Neural progenitor cell (in vitro differentiated cells): ENCODE data around the gene OTX1. TPM values are rescaled to one million over a fixed set of nuclear protein-coding genes. Genes with fewer than 3 reads are reported as not detected.
A peak's percentile ranks its signal among the peaks of the same experiment; 100 is the strongest.

Source experiments
- DNase-seq: peaks from one replicate; pipeline ENCODE4 v3.0.0-alpha.2; 2016; ENCODE audit warnings: low spot score
- H2AFZ ChIP-seq: fragments of 200-600 bp; sonication (generic); replicated peaks from 2 replicates; pipeline ENCODE4 v1.6.1; 2016; ENCODE audit warnings: antibody characterized with exemption
- H3F3A ChIP-seq: fragments of 200-600 bp; sonication (generic); 2 replicates; pipeline ENCODE4 v1.6.1; 2016; ENCODE audit warnings: antibody characterized with exemption, low read depth
- H3K27ac ChIP-seq: fragments of 200-600 bp; sonication (generic); 2 replicates; pipeline ENCODE4 v1.5.1; 2016; ENCODE audit warnings: mild to moderate bottlenecking
- H3K27me3 ChIP-seq: fragments of 200-600 bp; sonication (generic); 2 replicates; pipeline ENCODE4 v1.6.1; 2016; ENCODE audit warnings: mild to moderate bottlenecking, moderate library complexity
- H3K36me3 ChIP-seq: fragments of 200-600 bp; sonication (generic); 2 replicates; pipeline ENCODE4 v1.5.1; 2016
- H3K4me1 ChIP-seq: fragments of 200-600 bp; sonication (generic); 2 replicates; pipeline ENCODE4 v1.6.1; 2016; ENCODE audit warnings: mixed run types
- H3K4me2 ChIP-seq: fragments of 200-600 bp; sonication (generic); 2 replicates; pipeline ENCODE4 v1.6.1; 2016
- H3K4me3 ChIP-seq: fragments of 200-600 bp; sonication (generic); 2 replicates; pipeline ENCODE4 v1.5.1; 2016
- H3K79me2 ChIP-seq: fragments of 200-600 bp; sonication (generic); 2 replicates; pipeline ENCODE4 v1.6.1; 2016; ENCODE audit warnings: low read depth
- H3K9ac ChIP-seq: fragments of 200-600 bp; sonication (generic); 2 replicates; pipeline ENCODE4 v1.6.1; 2016
- H3K9me3 ChIP-seq: fragments of 200-600 bp; sonication (generic); 2 replicates; pipeline ENCODE4 v1.5.1; 2016; ENCODE audit warnings: low read depth
- H4K20me1 ChIP-seq: fragments of 200-600 bp; sonication (generic); 2 replicates; pipeline ENCODE4 v1.6.1; 2016; ENCODE audit warnings: low read depth
- H3K27ac Mint-ChIP-seq: 3 replicates; pipeline ENCODE4 v1.8.0; 2021; ENCODE audit warnings: mixed read lengths
- H3K27me3 Mint-ChIP-seq: 2 replicates; pipeline ENCODE4 v1.8.0; 2022; ENCODE audit warnings: low read depth, mild to moderate bottlenecking, inconsistent platforms, moderate library complexity, mixed read lengths; ENCODE audit not compliant: insufficient read depth
- H3K36me3 Mint-ChIP-seq: 3 replicates; pipeline ENCODE4 v1.8.0; 2021; ENCODE audit warnings: mixed read lengths
- H3K4me1 Mint-ChIP-seq: 3 replicates; pipeline ENCODE4 v1.8.0; 2021; ENCODE audit warnings: mixed read lengths
- H3K4me3 Mint-ChIP-seq: 3 replicates; pipeline ENCODE4 v1.8.0; 2021; ENCODE audit warnings: mild to moderate bottlenecking, moderate library complexity, mixed read lengths
- H3K9me3 Mint-ChIP-seq: 3 replicates; pipeline ENCODE4 v1.8.0; 2020; ENCODE audit warnings: mixed read lengths
- EZH2 ChIP-seq: fragments of 200-600 bp; sonication (generic); IDR thresholded peaks from 2 replicates; pipeline ENCODE4 v1.6.1; 2017; ENCODE audit warnings: antibody characterized with exemption, mild to moderate bottlenecking, moderate library complexity
- EZH2phosphoT487 ChIP-seq: fragments of 200-600 bp; sonication (generic); IDR thresholded peaks from 2 replicates; pipeline ENCODE4 v1.6.1; 2017; ENCODE audit warnings: antibody characterized with exemption
- total RNA-seq: library from RNA; depleted of rRNA; stranded (reverse); fragments of >200 nt; gene quantifications from 2 replicates; pipeline ENCODE4 v1.2.3, GENCODE V29; 2015; ENCODE audit warnings: low replicate concordance
- TF ChIP-seq, protein P1 (sequence below): fragments of 200-600 bp; sonication (generic); IDR thresholded peaks from 2 replicates; pipeline ENCODE4 v1.5.1; 2017; ENCODE audit warnings: antibody characterized with exemption, mild to moderate bottlenecking

The OTX1 gene
- total RNA-seq, 1 donor from 2014 or later: 7.9 TPM

DNA sequence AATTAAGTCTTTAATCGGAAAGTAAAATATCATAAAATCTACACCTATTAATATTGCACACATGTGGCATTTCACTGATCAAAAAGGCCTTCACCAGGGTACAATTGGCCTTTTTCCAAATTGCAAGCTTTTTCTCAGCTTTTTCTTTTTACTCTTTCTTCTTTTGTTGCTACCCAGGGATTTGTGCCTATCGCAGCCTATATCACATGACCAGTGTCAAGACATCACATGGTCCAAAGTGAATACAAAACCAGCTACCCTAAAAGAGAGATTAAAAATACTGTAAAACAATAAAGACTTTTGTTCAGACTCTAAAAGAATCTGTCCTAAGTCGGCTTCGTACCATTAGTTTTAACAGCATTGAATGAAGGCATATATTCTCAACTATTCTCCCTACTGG, 15.0 kb upstream of the OTX1 start:
- H3K27me3 ChIP-seq: no peaks in the 10 kb centered on the region
- Mint-ChIP-seq H3K27me3 (no peaks in the 10 kb centered on the region), H3K27ac (peak overlapping the region; percentile 21), H3K4me1 (peaks cover 50% of the 10 kb centered on the region), H3K9me3 (peaks cover 2% of the 10 kb centered on the region), H3K36me3 (peaks cover 11% of the 10 kb centered on the region), H3K4me3 (no peak overlapping the region)
- H3K4me3 ChIP-seq: no peak overlapping the region
- H3F3A ChIP-seq: peaks cover 35% of the 10 kb centered on the region
- no peaks in the 10 kb centered on the region for H3K79me2 ChIP-seq
- H3K4me1 ChIP-seq: peaks cover 34% of the 10 kb centered on the region
- H2AFZ ChIP-seq: no peak overlapping the region
- H3K9ac ChIP-seq: no peak overlapping the region
- no peak for TF ChIP-seq EZH2
- TF ChIP-seq, protein P1, sequence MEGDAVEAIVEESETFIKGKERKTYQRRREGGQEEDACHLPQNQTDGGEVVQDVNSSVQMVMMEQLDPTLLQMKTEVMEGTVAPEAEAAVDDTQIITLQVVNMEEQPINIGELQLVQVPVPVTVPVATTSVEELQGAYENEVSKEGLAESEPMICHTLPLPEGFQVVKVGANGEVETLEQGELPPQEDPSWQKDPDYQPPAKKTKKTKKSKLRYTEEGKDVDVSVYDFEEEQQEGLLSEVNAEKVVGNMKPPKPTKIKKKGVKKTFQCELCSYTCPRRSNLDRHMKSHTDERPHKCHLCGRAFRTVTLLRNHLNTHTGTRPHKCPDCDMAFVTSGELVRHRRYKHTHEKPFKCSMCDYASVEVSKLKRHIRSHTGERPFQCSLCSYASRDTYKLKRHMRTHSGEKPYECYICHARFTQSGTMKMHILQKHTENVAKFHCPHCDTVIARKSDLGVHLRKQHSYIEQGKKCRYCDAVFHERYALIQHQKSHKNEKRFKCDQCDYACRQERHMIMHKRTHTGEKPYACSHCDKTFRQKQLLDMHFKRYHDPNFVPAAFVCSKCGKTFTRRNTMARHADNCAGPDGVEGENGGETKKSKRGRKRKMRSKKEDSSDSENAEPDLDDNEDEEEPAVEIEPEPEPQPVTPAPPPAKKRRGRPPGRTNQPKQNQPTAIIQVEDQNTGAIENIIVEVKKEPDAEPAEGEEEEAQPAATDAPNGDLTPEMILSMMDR: no peak
- no peak for TF ChIP-seq EZH2phosphoT487
- H3K27ac ChIP-seq: no peak overlapping the region
- no peaks in the 10 kb centered on the region for H4K20me1 ChIP-seq
- no peak overlapping the region for H3K4me2 ChIP-seq
- DNase-seq: no peak
- H3K36me3 ChIP-seq: no peaks in the 10 kb centered on the region
- H3K9me3 ChIP-seq: no peaks in the 10 kb centered on the region

DNA sequence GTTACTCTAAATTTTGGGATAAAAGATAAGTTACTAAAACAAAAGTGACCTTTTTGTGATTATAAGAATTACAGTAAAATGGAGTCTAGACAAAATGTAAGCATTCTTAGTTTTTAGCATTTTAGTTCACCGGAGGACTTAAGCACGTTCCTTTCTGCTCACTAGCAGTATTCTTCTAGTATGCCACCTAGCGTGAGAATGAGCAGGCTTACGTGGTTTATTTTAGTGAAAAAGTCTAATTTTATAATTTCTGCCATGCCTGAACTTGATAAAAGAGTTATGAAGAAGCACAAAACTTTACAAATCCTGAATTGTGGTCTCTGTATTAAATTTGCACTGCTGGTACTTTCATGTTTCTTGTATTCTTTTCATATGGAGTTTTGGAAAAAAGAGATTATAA, 12.6 kb upstream of the OTX1 start:
- H3K4me1 ChIP-seq: peaks cover 58% of the 10 kb centered on the region
- Mint-ChIP-seq H3K9me3 (no peaks in the 10 kb centered on the region), H3K4me3 (no peak overlapping the region), H3K27ac (no peak overlapping the region), H3K4me1 (peaks cover 60% of the 10 kb centered on the region), H3K27me3 (no peaks in the 10 kb centered on the region), H3K36me3 (peaks cover 6% of the 10 kb centered on the region)
- no peak overlapping the region for H3K4me2 ChIP-seq
- H3K27me3 ChIP-seq: no peaks in the 10 kb centered on the region
- no peak overlapping the region for H3K9ac ChIP-seq
- no peak overlapping the region for H3K4me3 ChIP-seq
- H2AFZ ChIP-seq: no peak overlapping the region
- H3F3A ChIP-seq: peaks cover 53% of the 10 kb centered on the region
- H3K9me3 ChIP-seq: no peaks in the 10 kb centered on the region
- H3K79me2 ChIP-seq: peaks cover 8% of the 10 kb centered on the region
- TF ChIP-seq, protein P1: no peak
- DNase-seq: no peak
- peak overlapping the region; percentile 30 for H3K27ac ChIP-seq
- no peaks in the 10 kb centered on the region for H4K20me1 ChIP-seq
- H3K36me3 ChIP-seq: no peaks in the 10 kb centered on the region

DNA sequence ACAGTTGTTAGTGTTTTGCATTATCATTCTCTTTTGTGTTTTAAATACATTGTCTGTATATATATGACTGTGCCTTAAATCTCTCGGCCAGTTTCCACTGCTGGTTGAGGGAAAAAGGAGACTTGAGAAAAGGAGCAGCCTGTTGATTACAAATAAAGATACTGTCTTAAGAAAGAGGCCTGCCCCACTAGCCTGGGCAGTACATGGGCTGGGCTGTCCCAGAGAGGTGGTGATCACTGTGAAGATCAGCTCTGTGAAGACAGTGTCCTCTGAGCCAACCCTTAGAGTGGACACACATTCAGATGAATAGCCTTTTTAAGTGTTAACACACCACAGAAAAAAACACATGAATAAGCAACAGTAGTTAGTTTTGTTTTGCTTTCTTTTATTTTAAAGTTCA, 10.0 kb upstream of the OTX1 start:
- H3K4me1 Mint-ChIP-seq: peaks cover 63% of the 10 kb centered on the region
- H3F3A ChIP-seq: peaks cover 75% of the 10 kb centered on the region
- H3K27me3 ChIP-seq: peaks cover 4% of the 10 kb centered on the region
- peaks cover 11% of the 10 kb centered on the region for H3K36me3 Mint-ChIP-seq
- no peaks in the 10 kb centered on the region for H3K9me3 Mint-ChIP-seq
- H3K4me3 Mint-ChIP-seq: peak overlapping the region; percentile 37
- peak; percentile 22 for DNase-seq
- peak overlapping the region; percentile 14 for H3K4me2 ChIP-seq
- H3K36me3 ChIP-seq: no peaks in the 10 kb centered on the region
- H3K9ac ChIP-seq: no peak overlapping the region
- TF ChIP-seq, protein P1: no peak
- TF ChIP-seq EZH2: no peak
- no peak for TF ChIP-seq EZH2phosphoT487
- H3K9me3 ChIP-seq: no peaks in the 10 kb centered on the region
- H3K4me3 ChIP-seq: no peak overlapping the region
- peaks cover 4% of the 10 kb centered on the region for H3K27me3 Mint-ChIP-seq
- no peak overlapping the region for H2AFZ ChIP-seq
- H3K4me1 ChIP-seq: peaks cover 64% of the 10 kb centered on the region
- peak overlapping the region; percentile 81 for H3K27ac Mint-ChIP-seq
- peak overlapping the region; percentile 68 for H3K27ac ChIP-seq
- peaks cover 29% of the 10 kb centered on the region for H3K79me2 ChIP-seq
- no peaks in the 10 kb centered on the region for H4K20me1 ChIP-seq
